Central memory CD4-positive, alpha-beta T cell (primary cell): Measurements from ENCODE around the gene PRKACG.
"Not testable (repeated sequence)": the region's sequence is repeated elsewhere in the genome, so short reads cannot be mapped to it uniquely, and the experiment has no call there.

Experiments
- DNase-seq: peaks from one replicate; pipeline ENCODE4 v3.0.0; 2022
- total RNA-seq, 3 experiments: gene quantifications; one replicate each; lab custom pipeline; 2026; lab: John Stamatoyannopoulos, UW

PRKACG gene
- 0 reads per million in 3 experiments for total RNA-seq

DNA sequence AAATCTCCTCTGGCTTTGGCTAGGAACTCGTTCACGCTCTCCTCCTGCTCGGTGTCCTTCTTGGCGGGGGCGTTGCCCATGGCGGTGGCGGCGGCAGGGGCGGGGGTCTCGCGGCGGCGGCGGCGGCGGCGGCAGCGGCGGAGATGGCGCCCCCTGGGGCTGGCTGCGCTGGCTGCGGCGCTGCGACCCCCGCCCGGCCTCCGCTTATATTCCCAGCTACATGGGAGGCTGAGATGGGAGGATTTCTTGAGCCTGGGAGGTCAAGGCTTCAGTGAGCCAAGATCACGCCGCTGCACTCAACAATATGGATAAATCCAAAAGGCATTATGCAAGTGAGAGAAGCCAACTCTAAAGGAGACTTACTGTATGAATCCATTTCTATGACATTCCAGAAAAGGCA lies at the start of gene PRKACG:
PRKACG (minus strand) TSS at position 101 of the 400 bp plus-strand sequence; CDS start at position 80, 21 bp downstream.
- DNase-seq, result no peak

DNA sequence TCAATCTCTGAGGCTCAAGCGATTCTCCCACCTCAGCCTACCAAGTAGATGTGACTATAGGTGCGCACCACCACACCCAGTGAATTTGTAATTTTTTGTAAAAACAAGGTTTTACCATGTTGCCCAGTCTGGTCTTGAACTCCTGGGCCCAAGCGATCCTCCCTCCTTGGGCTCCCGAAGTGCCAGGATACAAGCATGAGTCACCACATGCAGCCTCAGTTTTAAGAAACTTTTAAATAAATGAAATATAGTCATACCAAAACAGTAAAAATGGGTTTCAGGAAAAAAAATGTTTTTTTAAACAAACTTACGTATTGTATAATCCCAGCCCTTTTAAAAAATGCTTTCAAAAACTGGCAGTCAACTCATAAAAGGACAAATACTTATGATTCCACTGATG lies 48.3 kb upstream of the PRKACG start:
- no peak for DNase-seq

DNA sequence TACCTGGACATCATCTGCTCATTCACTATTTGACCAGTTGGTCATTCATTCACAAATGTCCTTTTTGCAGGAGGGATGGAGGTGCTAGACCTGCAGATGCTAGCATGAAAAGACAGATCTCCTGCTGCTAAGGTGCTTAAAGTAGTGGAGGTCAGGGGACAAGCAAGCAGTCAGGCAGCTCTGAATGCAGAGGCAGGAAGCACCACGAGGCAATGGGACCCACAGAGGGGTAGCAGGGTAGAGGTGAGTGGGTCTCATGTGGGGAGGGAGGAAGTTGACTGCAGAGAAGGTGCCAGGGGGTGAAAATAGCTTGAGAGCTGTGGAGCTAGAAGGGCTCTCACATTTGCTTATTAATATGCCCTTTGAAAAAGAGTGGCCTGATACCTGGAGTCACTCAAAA lies 46.9 kb upstream of the PRKACG start:
- DNase-seq, result no peak

DNA sequence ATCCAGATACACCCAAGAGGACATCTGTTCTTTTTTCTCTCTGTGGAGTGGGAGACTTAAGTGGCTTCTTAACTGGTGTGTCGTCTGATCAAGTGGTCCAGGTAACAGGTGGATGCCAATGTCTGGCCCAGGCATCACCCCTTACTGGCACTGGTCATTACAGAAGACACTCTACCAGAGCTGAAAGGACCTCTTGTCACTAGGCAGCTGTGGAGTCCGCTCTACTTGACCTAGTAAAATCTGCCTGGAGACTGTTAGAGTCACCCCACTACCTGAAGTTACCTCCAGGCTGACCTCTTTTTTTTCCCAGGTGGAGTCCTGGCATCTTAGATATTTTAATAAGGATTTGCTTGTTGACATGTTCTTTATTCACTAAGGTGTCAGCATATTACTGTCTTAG lies 44.2 kb upstream of the PRKACG start:
- DNase-seq, result no peak

DNA sequence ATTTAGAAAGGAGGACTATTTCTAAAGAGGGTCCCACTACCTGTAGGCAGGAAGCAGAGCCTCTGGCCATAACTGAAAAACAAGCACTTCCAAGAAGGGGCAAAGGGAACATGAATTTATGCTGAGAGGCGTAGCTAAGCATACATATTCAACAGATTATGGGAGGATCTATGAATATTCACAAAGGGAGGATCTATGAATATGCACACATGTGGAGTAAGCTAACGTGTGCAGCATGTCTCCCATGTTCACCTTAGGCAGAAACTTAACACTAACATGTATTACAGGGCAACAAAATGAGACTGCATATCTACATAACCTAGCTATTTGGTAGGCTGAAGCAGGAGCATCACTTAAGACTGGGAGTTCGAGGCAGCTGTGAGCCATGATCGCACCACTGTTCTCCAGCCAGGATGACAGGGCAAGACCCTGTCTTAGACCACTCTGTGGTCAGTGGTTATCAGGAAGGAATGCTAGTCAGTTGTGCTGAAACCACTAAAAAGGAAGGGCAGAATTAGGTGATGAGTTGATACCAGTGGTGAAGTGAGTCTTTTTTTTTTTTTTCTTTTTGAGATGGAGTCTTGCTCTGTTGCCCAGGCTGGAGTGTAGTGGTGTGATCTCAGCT lies 42.4 kb upstream of the PRKACG start:
- no peak for DNase-seq

DNA sequence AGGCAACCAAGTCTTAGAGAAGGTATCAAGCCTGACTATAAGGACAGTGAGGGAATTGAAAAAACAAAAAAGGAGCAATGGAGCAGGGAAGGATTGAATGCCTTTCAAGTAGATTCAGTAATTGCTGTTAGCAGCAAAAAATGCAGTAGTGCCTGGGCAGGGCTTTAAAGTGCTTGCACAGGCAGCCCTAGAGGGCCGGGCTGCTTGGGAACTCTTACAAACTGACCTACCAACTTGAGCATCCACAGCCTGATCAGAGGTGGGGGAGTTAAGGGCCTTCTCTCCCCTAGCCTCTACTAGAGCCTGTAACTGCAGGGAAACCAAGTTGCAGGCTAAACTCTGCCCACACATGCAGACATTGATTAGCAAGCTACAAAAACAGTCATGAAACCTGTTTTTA lies 41.1 kb upstream of the PRKACG start:
- no peak for DNase-seq

DNA sequence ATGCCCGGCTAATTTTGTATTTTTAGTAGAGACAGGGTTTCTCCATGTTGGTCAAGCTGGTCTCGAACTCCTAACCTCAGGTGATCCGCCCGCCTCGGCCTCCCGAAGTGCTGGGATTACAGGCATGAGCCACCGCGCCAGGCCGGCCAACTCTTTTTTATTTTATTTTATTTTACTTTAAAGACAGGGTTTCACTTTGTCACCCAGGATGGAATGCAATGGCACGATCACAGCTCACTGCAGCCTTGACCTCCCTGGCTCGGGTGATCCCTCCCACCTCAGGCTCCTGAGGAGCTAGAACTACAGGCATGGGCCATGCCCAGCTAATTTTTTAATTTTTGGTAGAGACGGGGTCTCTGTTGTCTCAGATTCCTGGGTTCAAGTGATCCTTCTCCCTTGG lies 37.0 kb upstream of the PRKACG start:
- not testable (repeated sequence) for DNase-seq

DNA sequence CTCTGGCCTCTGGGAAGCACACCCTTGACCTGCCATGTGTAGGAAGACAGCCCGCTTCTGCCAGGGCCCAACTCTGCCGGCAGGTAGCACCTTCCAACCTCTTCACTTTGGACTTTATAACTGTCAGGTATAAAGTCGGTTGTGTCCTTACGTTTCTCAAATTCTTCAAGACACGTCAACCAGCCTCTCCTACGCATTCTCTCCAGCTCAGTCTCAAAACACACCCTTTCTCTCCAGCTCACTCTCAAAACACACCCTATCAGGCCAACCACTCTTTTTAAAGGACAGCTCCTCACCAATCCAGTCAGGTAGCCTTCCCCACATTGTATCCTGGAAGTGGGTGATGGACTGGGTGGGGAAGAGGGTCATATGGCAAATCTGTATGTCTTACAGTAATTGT lies 35.2 kb upstream of the PRKACG start:
- DNase-seq, result no peak

DNA sequence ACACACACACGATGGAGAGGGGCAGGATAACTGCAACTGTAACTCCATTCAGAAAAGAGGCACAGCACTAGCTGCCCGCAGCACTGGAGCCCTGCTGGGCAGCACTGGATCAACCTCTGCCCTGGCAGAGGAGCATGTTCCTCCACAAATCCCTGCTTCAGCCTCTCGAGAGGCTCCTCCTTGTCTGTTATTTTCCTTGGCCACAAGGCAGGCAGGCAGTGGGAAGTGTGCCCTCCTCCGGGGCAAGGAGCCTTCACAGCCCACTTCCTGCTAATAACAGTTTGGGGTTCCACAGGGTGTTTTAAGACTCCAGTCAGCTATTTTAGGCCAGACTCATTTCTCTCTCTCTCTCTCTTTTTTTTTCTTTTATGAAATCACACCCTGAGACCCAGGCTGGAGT lies 33.5 kb upstream of the PRKACG start:
- DNase-seq, result no peak

DNA sequence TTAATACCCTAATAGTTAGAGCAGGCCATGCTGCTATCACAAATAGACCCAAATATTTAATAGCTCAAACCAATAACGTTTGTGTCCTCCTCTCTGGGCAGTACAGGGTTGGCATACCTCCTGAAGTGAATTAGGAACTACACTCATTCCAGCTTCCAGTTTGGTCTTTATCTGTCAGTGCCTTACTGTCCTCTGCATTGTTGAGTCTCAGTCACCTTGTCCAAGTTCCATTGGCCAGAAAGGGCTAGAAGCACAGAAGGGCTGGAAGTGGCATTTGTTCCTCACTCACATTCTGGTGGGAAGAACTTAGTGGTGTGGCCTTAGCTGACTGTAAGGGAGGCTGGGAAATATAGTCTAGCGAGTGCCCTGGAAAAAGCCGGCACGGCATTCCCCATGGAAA lies 32.8 kb upstream of the PRKACG start:
- no peak for DNase-seq

DNA sequence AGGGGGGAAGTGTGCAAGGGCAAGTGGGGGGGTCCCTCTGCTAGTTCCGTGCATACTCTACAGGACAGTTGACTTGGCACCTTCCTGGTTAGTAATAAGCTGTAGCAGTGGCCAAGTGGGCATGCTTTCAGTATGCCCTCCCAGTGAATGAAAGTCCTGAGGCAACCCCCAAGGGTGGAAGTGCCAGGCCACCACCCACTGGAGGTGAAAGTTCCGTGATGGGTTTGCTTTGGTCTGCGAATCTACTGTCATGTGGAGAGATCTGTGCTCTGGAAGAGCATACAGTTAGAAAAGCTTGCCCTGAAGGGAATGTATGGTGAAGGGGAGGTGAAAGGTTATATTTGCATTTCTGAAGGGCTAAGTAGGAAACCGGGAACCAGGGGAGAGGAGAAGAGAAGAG lies 31.9 kb upstream of the PRKACG start:
- no peak for DNase-seq

DNA sequence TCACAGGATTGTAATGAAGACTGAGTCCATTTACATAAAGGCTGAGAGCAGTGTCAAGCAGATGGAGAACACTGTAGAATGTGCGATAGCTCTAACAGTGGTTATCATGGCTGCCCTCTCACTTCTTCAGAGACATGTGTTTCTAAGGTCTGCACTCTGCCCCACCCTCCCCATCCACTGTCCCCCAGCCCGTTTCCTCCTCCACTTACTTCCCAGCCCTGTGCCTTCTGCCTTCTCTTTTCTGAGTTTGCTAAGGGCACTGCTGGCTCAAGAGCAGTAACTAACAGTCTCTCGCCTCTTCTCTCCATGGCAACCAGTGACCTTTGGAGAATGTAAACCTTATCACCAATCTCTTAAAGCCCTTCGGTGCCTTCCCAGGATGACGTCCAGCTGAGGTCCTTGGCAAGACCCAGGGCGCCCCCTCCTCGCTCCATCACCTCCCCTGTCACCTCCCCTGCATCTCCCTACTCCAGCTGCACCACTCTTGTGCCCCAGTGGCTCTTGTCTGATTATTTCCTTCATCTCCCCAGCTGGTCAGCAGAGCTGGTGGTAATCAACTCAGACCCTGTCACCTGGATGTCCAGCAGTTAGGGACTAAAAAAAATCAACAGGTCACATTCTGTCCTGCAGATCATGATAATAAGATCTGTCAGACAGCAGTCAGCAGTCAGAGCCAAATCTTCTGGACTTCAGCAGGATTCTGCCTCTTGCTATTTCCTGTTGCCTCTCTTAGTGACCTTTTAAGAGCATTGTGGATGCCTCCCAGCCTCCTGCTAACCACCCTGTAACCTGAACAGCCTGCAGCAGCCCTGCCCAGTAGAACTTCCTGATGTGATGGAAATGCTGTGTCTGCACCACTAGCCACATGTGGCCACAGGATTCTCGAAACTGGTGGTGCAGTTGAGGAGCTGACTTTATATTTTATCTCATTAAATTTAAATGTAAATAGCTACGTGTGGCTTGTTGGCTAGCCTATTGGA lies 30.6 kb upstream of the PRKACG start:
- no peak for DNase-seq

DNA sequence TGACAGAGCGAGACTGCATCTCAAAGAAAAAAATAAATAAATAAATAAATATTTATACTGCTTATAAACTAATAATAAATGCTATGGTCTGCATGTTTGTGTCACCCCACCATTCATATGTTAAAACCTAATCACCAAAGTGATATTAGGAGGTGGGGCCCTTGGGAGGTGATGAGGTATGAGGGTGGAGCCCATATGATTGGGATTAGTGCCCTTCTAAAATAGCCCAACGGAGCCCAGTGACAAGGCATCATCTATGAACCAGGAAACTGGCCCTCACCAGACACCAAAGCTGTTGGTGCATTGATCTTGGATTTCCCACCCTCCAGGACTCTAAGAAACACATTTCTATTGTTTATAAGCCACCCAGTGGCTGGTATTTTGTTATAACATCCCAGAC lies 26.7 kb upstream of the PRKACG start:
- DNase-seq, result no peak

DNA sequence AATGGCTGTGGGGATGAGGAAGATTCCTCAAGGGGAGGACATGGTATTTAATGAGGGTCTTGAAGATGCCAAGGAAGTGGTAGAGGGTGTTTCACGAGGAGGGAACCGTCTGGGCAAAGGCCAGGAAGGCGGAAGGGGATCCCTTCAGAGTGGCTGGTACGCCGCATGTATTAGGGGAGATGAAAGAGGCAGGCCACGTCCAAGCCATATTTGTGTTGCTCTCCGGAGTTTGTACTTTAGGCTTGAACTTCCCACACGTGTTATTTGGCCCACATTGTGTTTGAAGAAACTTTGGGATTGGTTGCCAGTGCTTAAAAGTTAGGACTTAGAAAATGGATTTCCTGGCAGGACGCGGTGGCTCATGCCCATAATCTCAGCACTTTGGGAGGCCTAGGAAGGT lies 22.9 kb upstream of the PRKACG start:
- no peak for DNase-seq

DNA sequence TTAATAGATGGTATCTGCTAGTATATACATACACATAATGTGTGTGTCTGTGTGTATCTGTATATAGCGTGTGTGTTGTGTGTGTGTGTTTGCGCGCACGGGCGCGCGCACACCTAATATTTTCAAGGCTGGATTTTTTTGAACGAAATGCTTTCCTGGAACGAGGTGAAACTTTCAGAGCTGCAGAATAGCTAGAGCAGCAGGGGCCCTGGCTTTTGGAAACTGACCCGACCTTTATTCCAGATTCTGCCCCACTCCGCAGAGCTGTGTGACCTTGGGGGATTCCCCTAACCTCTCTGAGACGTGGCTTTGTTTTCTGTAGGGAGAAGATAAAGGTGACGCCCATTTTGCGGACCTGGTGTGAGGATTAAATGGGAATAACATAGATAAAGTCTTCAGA lies 22.4 kb upstream of the PRKACG start:
- peak; percentile 8 for DNase-seq

DNA sequence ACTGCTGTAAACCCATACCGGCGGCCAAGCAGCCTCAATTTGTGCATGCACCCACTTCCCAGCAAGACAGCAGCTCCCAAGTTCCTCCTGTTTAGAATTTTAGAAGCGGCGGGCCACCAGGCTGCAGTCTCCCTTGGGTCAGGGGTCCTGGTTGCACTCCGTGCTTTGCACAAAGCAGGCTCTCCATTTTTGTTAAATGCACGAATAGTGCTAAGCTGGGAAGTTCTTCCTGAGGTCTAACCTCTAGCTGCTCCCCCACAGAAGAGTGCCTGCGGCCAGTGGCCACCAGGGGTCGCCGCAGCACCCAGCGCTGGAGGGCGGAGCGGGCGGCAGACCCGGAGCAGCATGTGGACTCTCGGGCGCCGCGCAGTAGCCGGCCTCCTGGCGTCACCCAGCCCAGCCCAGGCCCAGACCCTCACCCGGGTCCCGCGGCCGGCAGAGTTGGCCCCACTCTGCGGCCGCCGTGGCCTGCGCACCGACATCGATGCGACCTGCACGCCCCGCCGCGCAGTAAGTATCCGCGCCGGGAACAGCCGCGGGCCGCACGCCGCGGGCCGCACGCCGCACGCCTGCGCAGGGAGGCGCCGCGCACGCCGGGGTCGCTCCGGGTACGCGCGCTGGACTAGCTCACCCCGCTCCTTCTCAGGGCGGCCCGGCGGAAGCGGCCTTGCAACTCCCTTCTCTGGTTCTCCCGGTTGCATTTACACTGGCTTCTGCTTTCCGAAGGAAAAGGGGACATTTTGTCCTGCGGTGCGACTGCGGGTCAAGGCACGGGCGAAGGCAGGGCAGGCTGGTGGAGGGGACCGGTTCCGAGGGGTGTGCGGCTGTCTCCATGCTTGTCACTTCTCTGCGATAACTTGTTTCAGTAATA lies 21.8 kb upstream of the PRKACG start, which contains the start of gene FXN:
FXN (plus strand) TSS at position 315 of the 871 bp plus-strand sequence; CDS start at position 346, 31 bp downstream.
- peak; percentile 71 for DNase-seq

DNA sequence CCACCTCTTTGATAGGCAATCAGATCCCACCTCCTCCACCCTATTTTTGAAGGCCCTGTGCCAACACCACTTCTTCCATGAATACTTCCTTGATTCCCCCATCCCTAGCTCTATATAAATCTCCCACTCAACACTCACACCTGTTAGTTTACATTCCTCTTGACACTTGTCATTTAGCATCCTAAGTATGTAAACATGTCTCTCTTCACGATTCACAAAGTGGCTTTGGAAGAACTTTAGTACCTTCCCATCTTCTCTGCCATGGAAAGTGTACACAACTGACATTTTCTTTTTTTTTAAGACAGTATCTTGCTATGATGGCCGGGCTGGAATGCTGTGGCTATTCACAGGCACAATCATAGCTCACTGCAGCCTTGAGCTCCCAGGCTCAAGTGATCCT lies 20.2 kb upstream of the PRKACG start:
- DNase-seq, result no peak

DNA sequence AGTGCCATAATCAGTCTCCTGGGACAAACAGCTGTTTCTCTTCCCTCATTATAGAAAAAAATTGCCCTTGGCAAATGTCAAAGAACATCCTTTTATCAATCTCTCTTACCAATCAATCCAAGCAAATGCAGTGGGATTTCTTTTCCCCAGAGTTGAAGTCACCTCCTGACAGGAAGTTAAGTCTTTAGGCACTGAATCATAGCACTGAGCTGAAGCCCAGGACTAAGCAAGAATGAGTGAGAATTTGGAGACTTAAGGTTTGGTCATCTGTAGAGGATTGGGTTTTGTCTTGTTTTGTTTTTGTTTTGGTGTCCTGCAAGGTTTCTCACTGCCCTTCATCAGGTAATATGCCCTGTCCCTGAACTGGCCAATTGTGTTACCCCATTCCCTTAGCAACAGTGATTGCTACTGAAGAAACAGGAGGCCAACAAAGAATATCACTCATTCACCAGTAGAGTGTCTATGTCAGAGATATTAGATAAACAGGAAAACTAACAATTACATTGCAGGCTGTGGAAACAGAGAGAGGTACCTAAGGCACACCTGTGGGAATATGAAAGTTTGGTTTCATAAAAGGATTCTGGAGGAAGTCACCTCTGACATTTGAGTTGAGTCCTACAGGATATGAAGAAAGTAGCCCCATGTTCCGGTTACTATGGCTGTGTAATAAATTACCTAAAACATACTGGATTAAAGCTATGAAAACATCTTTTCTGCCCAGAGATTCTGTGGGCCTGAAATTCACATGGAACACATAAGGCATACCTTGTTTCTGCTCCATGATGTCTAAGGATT lies 17.1 kb upstream of the PRKACG start:
- DNase-seq, result no peak

DNA sequence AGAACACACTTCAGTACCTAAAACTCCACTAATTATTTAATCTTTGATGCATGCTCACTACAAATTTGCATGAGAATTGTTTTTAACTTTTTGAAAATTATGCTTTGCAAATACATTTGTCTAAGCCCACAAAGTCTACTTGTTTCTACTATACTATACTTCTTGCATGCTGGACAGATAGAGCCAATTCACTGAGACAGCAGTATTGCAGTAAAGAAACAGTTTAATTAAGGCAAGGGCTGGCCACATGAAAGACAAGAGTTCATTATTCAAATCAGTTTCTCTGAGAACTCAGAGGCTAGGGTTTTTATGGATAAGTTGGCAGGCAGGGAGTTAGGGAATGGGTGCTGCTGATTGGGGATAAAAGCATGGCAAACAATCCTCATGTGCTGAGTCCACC lies 15.6 kb upstream of the PRKACG start:
- DNase-seq, result no peak

DNA sequence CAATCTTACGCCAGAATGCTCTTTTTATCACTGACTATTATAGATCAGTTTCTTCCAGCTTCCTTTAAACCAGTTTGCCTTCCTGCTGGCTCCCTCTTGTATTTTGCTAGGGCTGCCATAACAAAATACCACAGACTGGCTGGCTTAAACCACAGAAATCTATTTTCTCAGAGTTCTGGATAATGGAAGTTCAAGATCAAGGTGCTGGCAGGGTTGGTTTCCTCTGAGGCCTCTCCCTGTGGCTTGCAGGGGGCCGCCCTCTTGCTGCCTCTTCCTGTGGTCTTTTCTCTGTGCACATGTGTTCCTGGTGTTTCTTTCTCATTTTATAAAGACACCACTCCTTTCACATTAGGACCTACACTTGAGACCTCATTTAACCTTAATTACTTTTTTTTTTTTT lies 14.8 kb upstream of the PRKACG start:
- peak; percentile 76 for DNase-seq

DNA sequence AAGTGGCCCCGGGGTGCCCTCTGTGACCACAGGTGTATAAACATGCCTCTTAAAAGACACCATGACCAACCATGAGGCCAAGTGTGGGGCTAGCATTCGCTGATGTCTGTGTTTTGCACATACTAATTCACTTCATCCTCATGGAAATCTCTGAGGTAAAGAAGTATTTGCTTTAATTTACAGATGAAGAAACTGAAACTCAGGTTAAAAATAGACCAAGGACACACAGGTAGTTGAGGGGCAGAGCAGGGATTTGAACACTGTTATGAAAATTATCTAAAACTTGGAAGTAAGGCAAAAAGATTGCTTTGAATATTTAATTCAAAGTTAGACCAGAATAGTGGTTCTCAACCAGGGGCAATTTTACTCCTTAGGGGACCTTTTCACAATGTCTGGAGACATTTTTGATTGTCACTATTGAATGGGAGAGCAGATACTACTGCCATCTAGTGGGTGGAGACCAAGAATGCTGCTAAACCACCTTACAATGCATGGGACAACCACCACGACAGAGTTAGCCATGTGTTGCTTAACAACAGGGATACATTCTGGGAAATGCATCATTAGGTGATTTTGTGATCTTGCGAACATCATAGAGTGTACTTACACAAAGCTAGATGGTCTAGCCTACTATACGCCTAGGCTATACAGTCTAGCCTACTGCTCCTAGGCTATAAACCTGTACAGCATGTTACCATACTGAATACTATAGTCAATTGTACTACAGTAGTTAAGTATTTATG lies 13.6 kb upstream of the PRKACG start:
- peak; percentile 46 for DNase-seq
